GM21515 (cell line): ENCODE measurements around the gene AP3S2.
"Not testable (repeated sequence)": the region's sequence is repeated elsewhere in the genome, so short reads cannot be mapped to it uniquely, and the experiment has no call there.

Source experiments
- ATAC-seq: cut with Tn5 transposase; IDR thresholded peaks from one replicate; pipeline ENCODE4 v1.9.1; 2021; ENCODE audit not compliant: unreplicated experiment

Gene AP3S2

GRCh38 chr15:89783111-89783860 is 110.5 kb downstream of the AP3S2 start:
- no peak for ATAC-seq

- ATAC-seq, result not testable (repeated sequence)
Observed at GRCh38 chr15:89782619-89782950, 111.2 kb downstream of the AP3S2 start.

GRCh38 chr15:89781891-89782618 is 111.7 kb downstream of the AP3S2 start:
- ATAC-seq, result no peak

- ATAC-seq, result no peak
Observed at GRCh38 chr15:89781055-89781454, 112.7 kb downstream of the AP3S2 start.

GRCh38 chr15:89780601-89781000 is 113.2 kb downstream of the AP3S2 start:
- ATAC-seq, result no peak
